Measurements from ENCODE around the gene MARF1.

DNA sequence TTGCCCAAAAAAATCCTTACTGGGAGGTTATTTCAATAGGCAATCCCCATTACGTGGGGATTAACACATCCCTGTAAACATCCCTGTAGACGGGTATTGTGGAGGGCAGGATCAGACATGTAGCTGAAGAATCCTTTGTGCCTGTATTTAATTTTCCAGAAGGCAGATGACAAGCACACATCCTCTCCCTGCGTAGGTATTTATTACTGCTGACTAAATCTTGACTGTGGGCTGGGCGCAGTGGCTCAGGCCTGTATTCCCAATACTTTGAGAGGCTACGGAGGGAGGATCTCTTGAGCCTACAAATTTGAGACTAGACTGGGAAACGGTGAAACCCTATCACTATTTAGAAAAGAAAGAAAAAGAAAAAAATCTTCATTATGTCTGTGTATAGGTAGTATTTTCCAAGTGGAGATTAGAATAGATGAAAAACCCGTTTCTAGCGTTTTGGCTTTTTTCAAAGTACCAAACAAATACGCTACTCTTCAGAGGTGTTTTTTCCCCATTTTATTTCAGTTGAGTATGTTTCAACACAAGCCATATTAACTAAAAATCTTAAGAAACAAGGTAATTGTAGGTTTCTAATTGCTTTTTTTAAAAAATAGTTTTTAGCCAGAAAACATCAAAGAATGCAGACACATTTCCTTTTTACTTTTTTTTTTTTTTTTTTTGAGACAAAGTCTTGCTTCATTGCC lies 1.5 kb upstream of the MARF1 start:
- TF ChIP-seq, protein P1, sequence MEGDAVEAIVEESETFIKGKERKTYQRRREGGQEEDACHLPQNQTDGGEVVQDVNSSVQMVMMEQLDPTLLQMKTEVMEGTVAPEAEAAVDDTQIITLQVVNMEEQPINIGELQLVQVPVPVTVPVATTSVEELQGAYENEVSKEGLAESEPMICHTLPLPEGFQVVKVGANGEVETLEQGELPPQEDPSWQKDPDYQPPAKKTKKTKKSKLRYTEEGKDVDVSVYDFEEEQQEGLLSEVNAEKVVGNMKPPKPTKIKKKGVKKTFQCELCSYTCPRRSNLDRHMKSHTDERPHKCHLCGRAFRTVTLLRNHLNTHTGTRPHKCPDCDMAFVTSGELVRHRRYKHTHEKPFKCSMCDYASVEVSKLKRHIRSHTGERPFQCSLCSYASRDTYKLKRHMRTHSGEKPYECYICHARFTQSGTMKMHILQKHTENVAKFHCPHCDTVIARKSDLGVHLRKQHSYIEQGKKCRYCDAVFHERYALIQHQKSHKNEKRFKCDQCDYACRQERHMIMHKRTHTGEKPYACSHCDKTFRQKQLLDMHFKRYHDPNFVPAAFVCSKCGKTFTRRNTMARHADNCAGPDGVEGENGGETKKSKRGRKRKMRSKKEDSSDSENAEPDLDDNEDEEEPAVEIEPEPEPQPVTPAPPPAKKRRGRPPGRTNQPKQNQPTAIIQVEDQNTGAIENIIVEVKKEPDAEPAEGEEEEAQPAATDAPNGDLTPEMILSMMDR (IDR thresholded peaks at IDR 0.05): no peak
- TF ChIP-seq POLR2A (IDR thresholded peaks at IDR 0.05): no peak

Data from uterus (tissue), 2 donors.